ENCODE measurements around the gene LRP11. TPM values are rescaled to one million over a fixed set of nuclear protein-coding genes. Genes with fewer than 3 reads are reported as not detected.

LRP11 gene
- total and polyA plus RNA-seq, 5 donors from 2014 or later, result 0.42 to 1.3 (median 0.64) TPM

Other genes with a start within 250 kb of the LRP11 start
- 22.9 TPM for gene KATNA1, start 215.6 kb downstream of the LRP11 start, total RNA-seq
- 10 to 100 TPM; 26.3 to 35.5 (median 32.0) TPM for gene KATNA1, start 215.6 kb downstream of the LRP11 start, polyA plus RNA-seq
- 40.9 TPM for gene LATS1, start 146.3 kb downstream of the LRP11 start, total RNA-seq
- 10 to 100 TPM in 3 of 4 donors, 1 to 10 TPM in 1; 8.9 to 12.4 (median 12.1) TPM for gene LATS1, start 146.3 kb downstream of the LRP11 start, polyA plus RNA-seq
- gene NUP43, start 117.8 kb downstream of the LRP11 start, total RNA-seq, result 22.4 TPM
- 10 to 100 TPM in 1 of 4 donors, 1 to 10 TPM in 3; 4.0 to 10.7 (median 5.6) TPM for gene NUP43, start 117.8 kb downstream of the LRP11 start, polyA plus RNA-seq
- 44.8 TPM for gene PCMT1, start 114.6 kb downstream of the LRP11 start, total RNA-seq
- 100 to 1,000 TPM; 166 to 228 (median 175) TPM for gene PCMT1, start 114.6 kb downstream of the LRP11 start, polyA plus RNA-seq
- gene RAET1E, start 33.8 kb upstream of the LRP11 start, total RNA-seq, result not detected
- not detected for gene RAET1E, start 33.8 kb upstream of the LRP11 start, polyA plus RNA-seq
- 0.76 TPM for gene RAET1G, start 58.8 kb upstream of the LRP11 start, total RNA-seq
- not detected for gene RAET1G, start 58.8 kb upstream of the LRP11 start, polyA plus RNA-seq
- 9.7 TPM for gene ULBP2, start 77.7 kb upstream of the LRP11 start, total RNA-seq
- gene ULBP2, start 77.7 kb upstream of the LRP11 start, polyA plus RNA-seq, result under 1 TPM in 1 of 4 donors, not detected in 3; 0.13 TPM
- gene ULBP1, start 99.6 kb upstream of the LRP11 start, total RNA-seq, result 0.64 TPM
- not detected for gene ULBP1, start 99.6 kb upstream of the LRP11 start, polyA plus RNA-seq
- gene RAET1L, start 161.2 kb upstream of the LRP11 start, total RNA-seq, result not detected
- not detected for gene RAET1L, start 161.2 kb upstream of the LRP11 start, polyA plus RNA-seq
- 1.3 TPM for gene ULBP3, start 204.8 kb upstream of the LRP11 start, total RNA-seq
- 1 to 10 TPM in 1 of 4 donors, under 1 TPM in 2, not detected in 1; 0.19 to 1.2 (median 0.72) TPM for gene ULBP3, start 204.8 kb upstream of the LRP11 start, polyA plus RNA-seq

Measured in CD4-positive, CD25-positive, alpha-beta regulatory T cell (primary cell).